Hematopoietic multipotent progenitor cell treated with erythropoietin and hydrocortisone succinate and interleukin-3 and kit ligand, for 6 days (in vitro differentiated cells): ENCODE measurements around the gene RPA1.

Experiments used
- DNase-seq: peaks from one replicate; pipeline ENCODE4 v3.0.0-alpha.2; 2015

Gene RPA1

DNA sequence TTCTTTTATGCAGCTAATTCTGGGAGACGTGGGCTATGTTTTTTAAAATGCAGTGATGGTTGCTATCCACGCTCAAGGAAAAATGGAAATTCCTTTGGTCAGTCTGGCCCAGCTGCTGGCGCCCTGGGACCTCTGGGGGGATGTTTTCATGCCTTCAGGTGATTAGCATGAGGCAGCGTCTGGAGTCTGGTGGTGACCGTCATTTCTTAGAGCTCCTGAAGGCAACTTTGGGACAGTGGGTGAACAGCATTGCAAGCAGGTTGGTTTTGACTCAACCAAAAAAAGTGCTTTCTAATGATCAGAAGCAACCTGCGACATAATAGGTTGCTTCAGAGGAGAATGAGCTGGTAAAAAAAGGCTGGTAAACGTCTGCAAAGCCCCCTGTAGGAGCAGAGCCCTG lies 82.3 kb downstream of the RPA1 start:
- DNase-seq, result no peak

DNA sequence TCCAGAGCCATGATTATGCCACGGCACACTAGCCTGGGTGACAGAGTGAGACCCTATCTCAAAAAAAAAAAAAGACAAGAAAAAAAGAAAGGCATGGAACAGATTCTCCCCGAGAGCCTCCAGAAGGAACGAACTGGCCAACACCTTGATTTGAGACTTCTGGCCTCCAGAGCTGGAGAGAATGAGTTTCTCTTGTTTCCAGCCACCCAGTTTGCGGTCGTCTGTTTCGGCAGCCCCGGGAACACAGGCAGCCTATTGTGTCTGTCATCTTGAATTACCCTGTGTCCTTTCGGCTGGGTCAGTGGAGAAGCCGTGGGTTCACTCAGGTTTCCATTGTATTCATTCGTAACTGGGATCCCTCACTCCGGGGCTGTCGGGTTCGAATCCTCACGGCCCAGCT lies 83.9 kb downstream of the RPA1 start:
- no peak for DNase-seq

DNA sequence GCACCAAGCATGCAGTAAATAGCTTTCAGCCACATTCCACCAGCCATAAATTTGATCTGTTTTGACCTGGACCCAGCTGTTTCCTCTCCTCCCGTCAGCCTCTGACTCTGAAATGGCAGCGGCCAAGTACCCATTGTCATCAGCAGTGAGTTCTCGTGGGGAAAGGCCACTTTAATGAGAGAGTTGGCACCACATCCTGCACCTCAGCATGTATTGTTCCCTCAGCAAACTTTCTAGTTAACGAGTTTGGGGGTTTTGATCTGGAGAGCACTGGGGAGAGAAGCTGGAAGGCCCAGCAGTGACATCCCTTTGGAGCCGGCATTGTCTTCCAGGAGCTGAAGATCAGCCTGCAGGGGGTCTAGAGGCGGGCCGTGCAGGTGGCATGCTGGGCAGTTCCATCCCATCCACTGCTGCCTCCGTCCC lies 84.9 kb downstream of the RPA1 start:
- no peak for DNase-seq

DNA sequence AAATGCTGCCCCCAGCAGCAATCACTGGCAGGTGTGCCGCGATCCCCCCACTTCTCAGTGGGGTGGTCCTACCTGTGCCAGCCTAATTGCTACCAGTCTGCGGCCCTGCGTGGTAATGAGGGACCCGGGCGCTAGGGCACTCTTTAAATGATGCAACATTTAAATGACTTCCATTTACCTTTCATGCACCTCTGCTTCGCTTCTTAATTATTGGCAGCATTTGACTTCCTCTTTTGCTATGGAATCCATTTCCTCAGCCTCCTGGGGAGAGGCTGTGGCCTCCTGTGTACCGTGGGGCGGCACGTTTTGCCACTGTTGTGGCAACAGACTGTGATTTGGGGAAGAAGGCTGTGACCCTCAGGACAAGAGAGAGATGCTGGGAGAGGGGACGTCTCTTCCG lies 86.1 kb downstream of the RPA1 start:
- peak; percentile 12 for DNase-seq

DNA sequence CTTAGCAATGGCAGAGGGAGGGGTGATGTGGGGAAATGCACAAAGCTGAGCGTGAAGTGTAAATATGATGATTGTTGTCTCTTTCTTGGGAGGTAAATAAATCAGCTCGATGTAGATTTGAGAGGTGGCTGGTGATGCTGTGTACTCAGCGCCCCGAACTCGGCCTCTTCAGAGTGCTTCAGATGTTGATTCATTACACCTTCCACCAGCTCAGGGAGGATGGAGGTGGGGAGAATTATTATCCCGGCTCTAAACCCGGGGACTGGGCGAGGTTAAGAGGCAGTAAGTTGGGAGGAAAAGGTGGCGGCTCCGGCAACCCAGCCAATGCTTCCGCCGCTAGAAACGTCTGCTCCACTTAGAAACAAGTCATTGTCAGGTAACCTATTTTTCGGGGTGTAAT lies 86.5 kb downstream of the RPA1 start:
- no peak for DNase-seq

DNA sequence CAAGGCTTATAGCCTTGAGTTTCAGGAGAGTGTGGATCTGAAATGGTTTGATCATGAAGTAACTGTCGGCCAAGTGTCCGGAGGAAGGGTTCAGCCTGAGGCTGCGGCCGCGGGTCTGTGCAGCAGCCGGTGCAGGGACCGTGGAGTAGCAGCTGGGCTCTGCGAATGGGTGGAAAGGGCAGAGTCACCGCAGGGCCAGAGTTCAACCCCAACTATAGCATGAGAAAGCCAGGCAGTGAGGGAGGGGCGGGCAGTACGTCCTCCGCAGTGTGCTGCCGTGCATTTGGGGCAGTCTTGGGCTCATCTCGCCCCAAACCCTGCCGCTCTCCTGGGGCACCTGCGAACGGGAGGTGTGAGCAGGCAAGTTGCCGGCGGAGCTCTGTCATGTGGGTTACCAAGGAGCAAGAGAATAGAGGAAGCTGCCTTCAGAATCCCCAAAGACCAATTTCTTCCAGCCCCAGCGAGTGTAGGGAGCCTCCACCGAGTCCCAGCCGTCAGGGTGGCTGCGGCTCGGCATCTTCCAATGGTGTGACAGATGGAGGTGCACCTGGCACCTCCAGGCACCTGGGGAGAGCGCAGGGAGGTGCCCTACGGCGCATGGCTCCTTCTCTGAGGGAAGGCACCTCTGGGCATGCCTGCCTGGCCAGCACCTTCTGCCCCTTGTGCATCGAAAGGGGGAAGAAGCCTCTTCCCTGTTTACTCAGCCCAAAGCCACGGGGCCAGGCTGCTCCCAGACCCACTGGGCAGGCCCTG lies 87.3 kb downstream of the RPA1 start:
- DNase-seq, result no peak

DNA sequence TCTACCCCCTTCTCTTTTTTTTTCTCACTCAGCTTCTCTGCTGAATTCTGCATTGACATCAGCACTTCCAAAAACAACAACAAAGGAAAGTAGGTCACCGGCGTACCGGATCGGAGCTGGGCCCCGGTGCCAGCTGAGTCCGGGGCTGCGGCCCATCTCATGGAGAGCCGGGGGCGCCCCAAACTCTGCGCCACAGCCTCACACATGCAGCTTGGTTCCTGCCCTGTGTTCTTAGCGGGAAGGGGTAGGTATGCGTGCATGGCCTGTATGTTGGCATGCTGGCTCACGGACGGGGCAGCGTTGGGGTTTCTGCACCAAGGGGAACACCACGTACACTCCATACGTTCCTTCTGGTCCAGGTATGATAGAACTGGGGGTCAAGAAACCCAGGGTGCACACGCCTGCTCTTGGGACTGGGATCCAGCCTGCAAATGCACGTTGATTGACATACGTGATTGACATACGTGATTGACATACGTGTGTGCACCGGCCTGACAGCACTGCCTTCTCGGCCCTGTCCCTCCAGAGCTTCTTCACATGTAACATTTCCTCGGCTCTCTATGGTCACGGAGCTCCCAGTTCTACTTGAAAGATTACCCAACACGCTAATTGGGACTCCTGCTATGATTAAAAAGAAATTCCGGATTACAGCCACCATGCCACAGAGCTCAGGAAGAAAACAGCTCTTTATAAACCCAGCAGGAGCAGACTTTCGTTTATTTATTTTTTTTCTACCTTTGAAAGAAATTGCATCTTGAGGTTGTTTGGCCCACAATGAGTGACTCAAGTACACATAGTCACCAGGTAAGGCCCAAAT lies 88.7 kb downstream of the RPA1 start:
- no peak for DNase-seq

DNA sequence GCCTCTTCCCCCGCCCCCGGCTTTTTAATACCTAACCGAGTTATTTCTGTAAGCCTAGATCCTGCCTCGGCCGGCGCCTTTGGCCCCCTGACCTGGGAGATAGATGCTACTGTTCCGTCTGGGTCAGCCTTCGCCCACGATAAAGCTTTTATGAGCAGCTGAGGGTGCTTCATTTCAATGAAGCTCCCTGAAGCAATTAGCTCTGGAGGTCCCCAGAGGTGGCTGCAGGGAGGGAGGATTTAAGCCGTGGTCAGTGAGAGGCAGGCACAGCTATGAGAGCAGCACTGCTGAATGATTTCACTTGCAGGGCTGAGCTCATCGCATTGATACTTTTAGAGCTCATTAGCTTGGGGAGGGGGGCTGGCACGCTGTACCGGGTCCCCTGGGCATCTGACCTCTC lies 89.4 kb downstream of the RPA1 start:
- DNase-seq, result no peak

DNA sequence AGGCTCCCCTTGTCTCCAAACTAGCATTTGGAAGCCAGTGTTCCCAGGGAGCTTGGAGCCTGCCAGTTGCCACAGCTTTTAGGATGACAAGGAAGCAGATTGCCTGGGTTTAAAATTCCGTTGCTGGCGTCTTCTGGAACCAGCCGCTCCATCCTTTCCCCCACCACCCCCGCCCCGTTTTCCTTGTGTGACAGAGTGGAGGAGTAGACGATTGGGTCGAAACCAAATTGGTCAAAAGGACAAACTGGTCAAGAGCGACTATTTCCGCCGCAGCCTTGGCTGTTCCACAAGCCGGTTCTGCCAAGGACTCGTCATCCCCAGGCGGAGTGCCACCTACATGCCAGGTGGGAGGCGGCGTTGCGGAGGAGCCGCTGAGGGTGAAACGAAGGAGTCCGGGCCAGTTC lies 91.1 kb downstream of the RPA1 start:
- DNase-seq, result no peak

DNA sequence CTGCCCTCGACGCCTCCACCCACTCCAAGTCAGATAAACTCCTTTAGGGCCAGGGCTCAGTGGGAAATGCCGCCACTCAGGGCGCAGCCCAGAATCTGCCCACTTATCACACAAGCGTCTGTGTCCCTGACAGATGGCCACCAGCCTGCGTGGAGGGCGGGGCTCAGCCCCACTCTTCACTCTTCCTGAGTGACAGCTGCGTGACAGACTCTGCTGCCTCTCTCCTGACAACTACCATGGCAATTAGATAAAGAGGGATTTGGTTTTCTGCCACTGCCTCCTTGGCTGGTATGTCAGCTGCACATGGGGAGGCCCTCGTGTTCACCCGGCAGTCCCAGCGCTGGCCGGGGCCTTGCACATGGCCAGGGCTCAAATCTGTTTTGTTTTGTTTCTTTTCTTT lies 99.2 kb downstream of the RPA1 start:
- DNase-seq, result peak; percentile 55

DNA sequence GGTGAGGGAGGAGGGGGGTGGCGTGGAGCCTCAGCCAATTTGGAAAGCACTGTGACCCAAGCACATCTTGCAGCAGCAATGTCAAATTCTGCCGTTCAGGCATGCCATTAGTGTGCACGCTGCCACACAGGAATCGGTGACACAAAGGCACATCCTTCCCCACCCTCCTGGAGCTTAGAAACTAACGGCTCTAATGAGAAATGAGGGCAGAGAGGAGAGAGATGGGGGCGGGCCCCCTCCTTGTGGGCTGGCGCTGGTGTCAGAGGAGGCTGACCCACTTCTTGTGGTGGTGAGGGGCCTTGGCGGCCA lies 100.5 kb downstream of the RPA1 start:
- DNase-seq, result no peak

DNA sequence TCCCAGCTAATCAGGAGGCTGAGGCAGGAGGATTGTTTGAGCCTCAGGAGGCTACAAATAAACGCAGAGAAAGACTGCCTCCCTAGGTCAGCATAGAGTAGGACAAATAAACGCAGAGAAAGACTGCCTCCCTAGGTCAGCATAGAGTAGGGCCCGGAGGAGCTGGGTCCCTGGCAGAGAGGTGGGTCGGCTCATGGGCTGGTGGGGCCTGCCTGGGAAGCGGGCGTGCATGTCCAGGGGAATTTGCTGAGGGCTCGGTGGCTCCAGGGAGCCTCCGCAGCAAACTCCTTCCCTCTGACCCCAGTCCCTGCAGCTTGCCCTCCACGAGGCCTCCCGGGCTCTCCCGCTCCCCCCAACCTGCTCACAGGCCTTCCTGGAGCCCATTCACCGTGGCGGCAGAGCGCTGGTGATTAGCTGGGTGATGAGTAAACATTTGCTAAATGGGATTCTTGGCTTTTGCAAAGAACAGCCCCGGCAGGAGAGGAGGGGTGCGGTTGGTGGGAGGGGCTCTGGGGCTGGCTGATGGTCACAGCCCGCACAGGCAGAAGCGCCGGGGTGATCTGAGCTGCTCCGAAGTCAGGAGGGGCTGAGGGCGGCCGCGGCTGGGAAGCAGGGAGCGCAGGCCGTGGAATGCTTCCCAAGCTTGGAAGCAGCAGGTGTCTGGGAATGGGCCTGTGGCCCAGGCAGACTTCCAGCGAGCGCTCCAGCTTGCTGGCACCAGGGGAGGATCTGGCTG lies 102.2 kb downstream of the RPA1 start:
- DNase-seq, result no peak

DNA sequence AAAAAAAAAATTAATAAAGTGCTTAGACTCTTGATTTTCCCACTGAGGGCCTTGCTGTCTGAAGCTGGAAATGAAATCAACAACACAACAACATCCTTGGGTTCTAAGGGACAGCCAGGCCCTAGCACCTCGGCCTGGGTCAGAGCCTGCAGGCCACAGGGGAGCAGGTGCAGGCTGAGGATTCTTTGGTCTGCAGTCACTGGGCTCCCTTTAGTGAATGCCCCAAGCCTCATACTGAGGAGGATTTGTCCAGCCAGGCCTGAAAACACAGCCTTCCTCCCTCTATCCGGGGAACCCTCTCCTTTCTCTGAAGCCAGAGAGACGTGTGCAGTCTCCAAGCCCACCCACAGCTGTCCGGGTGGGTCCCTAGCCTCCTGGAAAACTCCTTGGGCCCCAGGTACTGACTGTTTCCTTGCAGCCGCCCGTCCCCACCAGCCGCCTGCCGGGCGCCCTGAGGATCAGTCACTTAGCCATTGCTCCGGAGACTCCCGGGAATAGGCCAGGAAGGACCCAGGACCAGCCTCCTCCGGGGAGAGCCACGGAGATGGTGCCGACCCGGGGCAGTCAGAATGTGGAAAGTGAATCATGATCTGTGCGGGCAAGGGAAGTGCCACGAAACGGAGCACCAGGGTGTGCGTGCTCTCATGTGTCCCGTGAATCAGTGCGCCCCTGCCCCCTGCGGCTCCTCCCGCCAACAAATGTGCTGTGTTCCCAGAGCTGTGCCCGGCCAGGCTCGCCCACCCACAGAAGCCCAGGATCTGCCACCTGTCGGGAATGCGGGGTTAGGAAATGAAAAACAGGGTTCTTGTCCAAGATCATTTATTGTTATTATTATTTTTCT lies 104.3 kb downstream of the RPA1 start:
- no peak for DNase-seq

DNA sequence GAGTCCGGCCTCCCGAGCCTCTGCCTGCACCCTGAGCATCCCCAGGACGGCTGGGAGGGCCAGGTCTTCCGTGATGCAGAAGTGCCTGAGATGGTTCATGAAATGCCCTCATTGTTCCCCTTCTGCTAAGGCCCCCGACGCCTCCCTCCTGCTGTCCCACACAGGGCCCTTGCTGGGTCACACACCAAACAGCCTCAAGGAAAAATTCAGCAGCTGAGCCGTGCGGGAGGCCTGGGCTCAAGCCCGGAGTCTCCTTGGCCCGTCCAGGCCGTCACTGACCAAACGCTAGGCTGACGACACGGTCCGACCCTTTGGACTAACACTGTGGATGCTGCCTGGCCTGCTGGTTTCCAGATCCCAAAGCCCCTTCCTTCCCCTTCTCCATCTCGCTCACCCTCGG lies 105.1 kb downstream of the RPA1 start:
- DNase-seq, result no peak

DNA sequence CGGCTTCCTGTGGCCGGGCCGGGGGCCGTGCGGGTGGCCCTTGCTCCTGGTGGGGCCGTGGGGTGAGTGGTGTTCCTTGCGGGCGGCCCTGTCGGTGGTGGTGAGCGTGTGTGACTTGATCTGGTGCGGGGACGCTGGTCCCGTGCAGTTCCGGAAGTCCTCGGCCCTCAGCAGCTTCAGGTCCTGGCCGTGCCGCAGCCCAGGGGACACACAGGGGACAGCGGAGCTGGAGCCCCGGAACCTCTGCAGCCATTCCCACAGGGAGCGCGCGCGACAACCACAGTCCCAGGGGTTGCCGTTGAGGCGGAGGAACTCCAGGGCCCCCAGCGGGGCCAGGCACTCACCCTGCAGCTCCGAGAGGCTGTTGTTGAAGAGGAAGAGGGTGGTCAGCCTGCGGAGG lies 107.0 kb downstream of the RPA1 start:
- no peak for DNase-seq

DNA sequence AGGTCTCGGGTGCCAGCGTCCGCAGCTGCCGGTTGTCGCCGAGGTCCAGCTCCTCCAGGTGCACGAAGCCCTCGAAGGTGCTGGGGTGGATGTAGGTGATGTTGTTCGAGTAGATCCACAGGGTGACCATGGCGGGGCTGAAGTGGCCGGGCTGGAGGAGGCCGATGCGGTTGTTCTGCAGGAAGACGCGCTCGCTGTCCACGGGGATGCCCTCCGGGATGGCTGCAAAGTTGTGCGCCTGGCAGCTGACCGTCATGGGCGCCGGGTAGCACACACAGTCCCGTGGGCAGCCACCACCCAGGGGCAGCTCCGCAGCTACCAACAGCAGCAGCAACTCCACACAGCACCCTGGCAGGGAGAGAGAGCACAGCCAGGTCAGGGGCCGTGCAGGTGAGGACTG lies 107.7 kb downstream of the RPA1 start:
- no peak for DNase-seq

DNA sequence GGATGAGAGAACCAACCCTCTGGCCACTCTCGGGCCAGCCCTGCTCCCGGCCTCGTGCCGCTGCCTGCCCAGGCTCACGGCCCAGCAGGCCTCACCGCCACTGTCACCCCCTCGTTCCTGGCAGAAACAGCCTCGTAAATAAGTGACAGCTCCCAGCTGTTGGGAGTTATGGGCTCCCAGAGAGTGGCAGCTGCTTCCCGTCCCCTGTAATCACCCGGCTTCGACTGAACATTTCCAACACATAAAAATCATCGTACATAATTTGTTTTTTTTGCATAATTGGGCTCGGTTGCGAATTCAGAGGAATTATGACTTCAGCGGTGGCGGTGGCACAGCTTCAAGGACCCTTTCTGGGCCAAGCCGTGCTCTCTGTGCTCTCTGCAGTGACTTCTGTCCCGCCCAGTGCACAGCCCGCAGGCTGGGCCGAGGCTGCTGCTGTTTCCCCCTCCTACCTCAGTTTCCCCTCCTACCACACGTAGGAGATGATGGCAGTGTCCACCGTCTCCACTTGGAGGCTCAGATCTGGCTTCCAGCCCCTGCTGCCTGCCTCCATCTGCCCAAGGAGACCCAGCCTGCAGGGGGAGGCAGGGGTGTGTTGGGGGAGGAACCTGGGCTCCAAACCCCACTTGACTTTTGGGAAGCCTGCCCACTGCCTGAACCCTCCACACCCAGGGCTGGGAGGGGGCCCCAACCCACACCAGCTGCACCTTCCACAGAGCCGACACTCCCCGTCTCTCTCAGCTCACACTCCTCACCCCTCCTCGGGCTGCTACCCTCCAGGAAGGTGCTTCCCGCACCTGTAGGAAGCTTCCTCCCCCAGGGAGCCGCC lies 110.4 kb downstream of the RPA1 start:
- DNase-seq, result no peak

DNA sequence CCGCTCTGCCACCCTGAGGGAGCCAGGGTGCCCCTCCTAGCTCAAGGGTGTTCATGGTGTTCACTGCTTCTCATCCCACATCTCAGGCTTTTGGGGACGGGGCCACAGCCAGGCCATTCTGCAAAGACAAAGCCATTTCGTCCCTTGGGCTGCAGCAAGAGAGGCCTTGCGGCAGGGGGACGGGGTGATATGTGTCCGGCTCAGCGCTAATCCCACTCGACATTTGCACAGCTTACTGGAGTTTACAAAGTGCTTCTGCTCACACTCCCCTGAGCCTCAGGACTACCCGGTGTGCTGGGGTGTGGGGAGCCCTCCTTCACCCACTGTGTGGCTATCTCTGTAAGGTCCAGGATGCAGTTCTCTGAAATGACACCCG lies 111.0 kb downstream of the RPA1 start:
- no peak for DNase-seq

DNA sequence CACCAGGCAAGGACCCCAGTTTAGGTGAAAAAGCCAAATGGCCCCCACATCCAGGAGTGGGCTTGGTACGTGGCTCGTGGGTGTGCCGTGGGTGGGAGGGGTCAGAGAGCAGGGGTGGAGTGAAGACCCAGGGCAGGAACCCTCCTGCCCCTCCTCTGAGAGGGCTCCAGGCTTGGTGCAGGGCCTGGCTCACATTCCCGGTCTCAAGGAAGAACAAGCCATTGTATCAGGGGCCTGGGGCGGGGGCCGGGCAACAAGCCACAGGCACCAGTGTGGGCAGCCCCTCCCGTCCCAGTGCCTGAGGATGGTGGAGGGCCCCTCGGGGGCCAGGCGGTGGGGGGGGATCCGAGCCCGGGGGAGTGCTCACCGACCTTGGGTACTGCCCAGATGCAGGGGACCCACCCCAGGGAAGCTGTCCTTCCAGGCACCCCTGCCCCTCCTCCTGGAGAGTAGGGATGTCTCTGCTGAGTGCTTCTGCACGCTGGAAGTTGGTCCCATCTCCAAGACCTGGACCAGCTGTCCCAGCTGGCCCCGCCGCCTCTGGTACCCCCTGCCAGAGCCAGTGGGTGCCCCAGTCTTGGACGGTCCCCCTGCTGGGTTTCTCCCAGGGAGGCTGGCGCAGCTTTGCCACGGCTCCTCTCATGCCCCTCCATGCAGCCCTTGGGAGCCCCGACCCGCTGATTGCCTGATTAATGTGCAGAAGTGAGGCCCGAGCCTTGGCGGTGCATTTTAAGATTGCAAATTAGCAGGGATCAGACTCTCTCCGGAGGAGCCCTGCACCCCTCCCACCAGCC lies 111.7 kb downstream of the RPA1 start:
- DNase-seq, result no peak

DNA sequence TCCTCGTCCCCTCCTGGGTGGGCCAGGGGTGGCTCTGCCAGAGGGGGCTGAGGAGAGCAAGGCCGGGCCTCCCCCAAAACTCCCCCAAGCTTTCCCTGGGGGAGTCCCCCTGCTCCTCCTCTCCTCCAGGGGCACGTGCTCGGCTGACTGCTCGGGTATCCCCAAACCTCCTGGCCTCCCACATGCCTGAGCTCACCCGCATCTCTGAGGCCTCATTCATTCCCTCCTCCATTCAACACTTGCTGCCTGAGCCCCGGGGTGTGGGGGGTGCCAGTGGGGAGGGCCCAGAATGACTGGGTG lies 112.2 kb downstream of the RPA1 start:
- no peak for DNase-seq

DNA sequence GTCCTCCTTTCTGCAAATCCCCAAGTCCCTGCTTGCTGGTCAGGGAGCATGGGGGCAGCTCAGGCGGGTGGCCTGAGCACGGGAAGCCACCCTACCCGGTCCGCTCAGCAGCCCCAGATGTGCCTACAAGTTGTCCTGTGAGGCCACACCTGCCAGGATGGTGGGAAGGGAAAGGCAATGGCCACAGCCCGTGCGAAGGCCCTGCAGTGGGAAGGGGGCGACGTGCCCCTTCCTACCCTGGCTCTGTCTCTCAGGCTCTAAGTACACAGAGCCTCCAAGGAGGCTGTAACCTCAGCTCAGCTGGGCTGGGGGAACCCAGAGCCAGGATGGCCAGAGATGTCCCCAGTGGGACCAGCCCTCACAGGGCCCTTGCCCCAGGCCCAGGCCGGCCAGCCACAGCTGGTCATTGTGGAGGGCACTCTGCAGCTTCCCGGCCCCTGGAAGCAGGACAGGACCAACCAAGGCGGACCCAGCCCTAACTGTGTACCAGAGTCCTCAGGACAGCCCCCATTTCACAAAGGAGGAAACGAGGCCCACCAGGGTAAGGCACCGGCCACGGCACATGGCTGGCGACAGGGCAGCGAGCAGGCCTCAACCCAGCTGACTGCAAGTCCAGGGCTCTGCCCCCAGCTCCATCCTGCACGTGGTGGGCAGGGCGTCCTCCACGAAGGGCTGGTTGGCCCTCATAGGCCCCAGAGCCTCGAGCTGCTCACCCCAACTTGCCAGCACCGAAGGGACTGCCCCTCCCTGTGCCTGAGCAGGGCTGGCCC lies 113.0 kb downstream of the RPA1 start:
- DNase-seq, result no peak
